Activated CD8-positive, alpha-beta T cell treated with anti-CD3 and anti-CD28 coated beads, Interleukin-2, amount 10 ng/mL, durations not matched to agents 7 days and 5 days (primary cell): Measurements from ENCODE around the gene E2F4. TPM values are rescaled to one million over a fixed set of nuclear protein-coding genes. Genes with fewer than 3 reads are reported as not detected.

Experiments used
- ATAC-seq: fragments of 150-1000 bp; cut with Tn5 transposase; one replicate; pipeline ENCODE4 v1.10.0; 2021; ENCODE audit warnings: moderate library complexity
- CTCF ChIA-PET: fragments of 350-600 bp; sonication (Branson Sonifier 250); formaldehyde crosslinking; loops from one replicate; lab custom pipeline; 2021; ENCODE audit warnings: antibody characterized with exemption; lab: Charles Lee
- POLR2A ChIA-PET: fragments of 350-600 bp; sonication (Branson Sonifier 250); formaldehyde crosslinking; loops from one replicate; lab custom pipeline; 2021; ENCODE audit warnings: antibody characterized with exemption; lab: Charles Lee
- DNase-seq: peaks from one replicate; pipeline ENCODE4 v3.0.0-alpha.2; 2020
- H3K27ac Mint-ChIP-seq: one replicate; pipeline ENCODE4 v1.8.0; 2021; ENCODE audit warnings: mild to moderate bottlenecking, mixed read lengths
- H3K27me3 Mint-ChIP-seq: one replicate; pipeline ENCODE4 v1.8.0; 2021; ENCODE audit warnings: low read depth, mixed read lengths
- H3K36me3 Mint-ChIP-seq: one replicate; pipeline ENCODE4 v1.8.0; 2021; ENCODE audit warnings: low read depth, mixed read lengths
- H3K4me1 Mint-ChIP-seq: one replicate; pipeline ENCODE4 v1.8.0; 2021; ENCODE audit warnings: low read depth, mixed read lengths
- H3K4me3 Mint-ChIP-seq: one replicate; pipeline ENCODE4 v1.8.0; 2021; ENCODE audit warnings: mild to moderate bottlenecking, mixed read lengths
- H3K9me3 Mint-ChIP-seq: one replicate; pipeline ENCODE4 v1.8.0; 2022; ENCODE audit warnings: mixed read lengths; ENCODE audit not compliant: insufficient read depth
- total RNA-seq, 2 experiments: library from RNA; stranded (reverse); gene quantifications; one replicate each; pipeline ENCODE4 v1.2.3, GENCODE V29; 2021

E2F4 gene
- total RNA-seq, 2 experiments from 2014 or later: 134 to 138 TPM

- peaks cover 54% of the 10 kb centered on the region for H3K36me3 Mint-ChIP-seq
- no peak overlapping the region for H3K27ac Mint-ChIP-seq
- H3K4me1 Mint-ChIP-seq: peaks cover 37% of the 10 kb centered on the region
- CTCF ChIA-PET: interaction anchor here (1.2 to 2.0 kb wide), 3 partner anchors 52 to 205 kb away, joined by 3 to 4 read pairs (median 3); no protein-coding TSS in a partner anchor
- ATAC-seq: no peak
- H3K9me3 Mint-ChIP-seq: no peaks in the 10 kb centered on the region
- no peak for DNase-seq
- H3K4me3 Mint-ChIP-seq: peak overlapping the region; percentile 91
- POLR2A ChIA-PET: interaction anchor here (0.6 kb wide), 1 partner anchor 38 kb away, joined by 3 read pairs; no protein-coding TSS in a partner anchor
- H3K27me3 Mint-ChIP-seq: no peaks in the 10 kb centered on the region
Measured at GRCh38 chr16:67194260-67194659, 2.3 kb downstream of the E2F4 start.

- Mint-ChIP-seq H3K4me3 (no peak overlapping the region), H3K27me3 (no peaks in the 10 kb centered on the region), H3K9me3 (no peaks in the 10 kb centered on the region), H3K4me1 (peaks cover 37% of the 10 kb centered on the region), H3K27ac (peak overlapping the region; percentile 29), H3K36me3 (peaks cover 65% of the 10 kb centered on the region)
- POLR2A ChIA-PET: no interaction called here
- ATAC-seq (no peak), DNase-seq (no peak)
- CTCF ChIA-PET: interaction anchor here (0.8 kb wide), 1 partner anchor 242 kb away, joined by 3 read pairs; no protein-coding TSS in a partner anchor
Measured at GRCh38 chr16:67195676-67196075, 3.7 kb downstream of the E2F4 start.

DNA sequence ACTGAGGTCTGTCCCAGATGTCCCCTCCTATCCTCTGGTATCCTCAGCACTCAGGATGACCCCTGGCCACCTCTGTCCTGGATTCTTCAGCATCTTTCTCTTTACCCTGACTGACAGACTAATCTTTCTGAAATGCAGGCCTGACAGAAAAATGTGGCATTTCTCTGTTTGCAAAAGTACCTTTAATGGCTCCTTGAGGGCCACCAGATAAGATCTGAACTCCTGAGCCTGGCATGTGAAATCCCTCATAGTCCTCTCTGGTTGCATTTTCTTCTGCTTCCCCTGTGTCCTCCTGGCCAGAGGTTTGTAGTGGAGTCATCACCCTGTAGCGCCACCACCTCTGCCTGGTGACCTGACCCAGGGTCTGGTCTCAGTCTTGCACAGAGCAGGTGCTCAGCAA lies 4.9 kb downstream of the E2F4 start:
- Mint-ChIP-seq H3K9me3 (no peaks in the 10 kb centered on the region), H3K4me1 (peaks cover 31% of the 10 kb centered on the region), H3K27me3 (no peaks in the 10 kb centered on the region), H3K27ac (peak overlapping the region; percentile 23), H3K36me3 (peaks cover 69% of the 10 kb centered on the region), H3K4me3 (no peak overlapping the region)
- ChIA-PET CTCF (interaction anchor here (1.3 to 2.3 kb wide), 3 partner anchors 20 to 48 kb away, joined by 3 to 9 read pairs (median 5); no protein-coding TSS in a partner anchor), POLR2A (no interaction called here)
- DNase-seq: no peak
- ATAC-seq: no peak

DNA sequence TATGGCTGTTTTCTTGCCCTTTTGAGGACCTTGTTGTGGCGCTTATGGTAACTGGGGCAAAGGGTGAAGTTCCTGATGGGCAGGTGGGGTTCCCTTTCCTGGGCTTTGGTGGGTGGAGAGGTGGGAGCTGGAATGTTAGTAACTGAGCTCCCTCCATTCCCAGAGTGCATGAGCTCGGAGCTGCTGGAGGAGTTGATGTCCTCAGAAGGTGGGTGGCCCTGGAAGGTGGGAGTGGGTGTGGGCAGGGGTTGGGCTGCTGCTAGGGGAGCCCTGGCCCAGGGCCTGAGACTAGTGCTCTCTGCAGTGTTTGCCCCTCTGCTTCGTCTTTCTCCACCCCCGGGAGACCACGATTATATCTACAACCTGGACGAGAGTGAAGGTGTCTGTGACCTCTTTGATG lies 5.7 kb downstream of the E2F4 start:
- Mint-ChIP-seq H3K27ac (no peak overlapping the region), H3K4me3 (no peak overlapping the region), H3K27me3 (no peaks in the 10 kb centered on the region), H3K9me3 (no peaks in the 10 kb centered on the region), H3K4me1 (peaks cover 28% of the 10 kb centered on the region), H3K36me3 (peaks cover 72% of the 10 kb centered on the region)
- ChIA-PET CTCF (interaction anchor here (0.8 to 2.3 kb wide), 15 partner anchors 9 to 248 kb away, joined by 3 to 9 read pairs (median 4); no protein-coding TSS in a partner anchor), POLR2A (interaction anchor here (1.2 to 1.5 kb wide), 2 partner anchors 29 to 47 kb away, joined by 4 read pairs; partner anchors contain the start of gene TMEM208)
- no peak for ATAC-seq
- no peak for DNase-seq

DNA sequence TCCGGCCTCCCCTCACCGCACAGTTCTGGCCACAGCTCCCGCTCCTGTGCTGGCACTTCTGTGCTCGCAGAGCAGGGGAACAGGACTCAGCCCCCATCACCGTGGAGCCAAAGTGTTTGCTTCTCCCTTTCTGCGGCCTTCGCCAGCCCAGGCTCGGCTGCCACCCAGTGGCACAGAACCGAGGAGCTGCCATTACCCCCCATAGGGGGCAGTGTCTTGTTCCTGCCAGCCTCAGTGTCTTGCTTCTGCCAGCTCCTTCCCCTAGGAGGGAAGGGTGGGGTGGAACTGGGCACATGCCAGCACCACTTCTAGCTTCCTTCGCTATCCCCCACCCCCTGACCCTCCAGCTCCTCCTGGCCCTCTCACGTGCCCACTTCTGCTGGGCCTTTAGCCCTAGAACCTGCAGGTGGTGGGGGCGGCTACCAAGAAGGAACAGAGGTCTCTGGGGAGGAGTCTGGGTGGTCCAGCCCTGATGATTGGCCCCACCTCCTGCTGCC lies 6.3 kb downstream of the E2F4 start:
- peak; percentile 44 for DNase-seq
- CTCF ChIA-PET: interaction anchor here (0.8 to 2.3 kb wide), 15 partner anchors 11 to 249 kb away, joined by 3 to 9 read pairs (median 4); partner anchors contain the start of gene TMEM208

DNA sequence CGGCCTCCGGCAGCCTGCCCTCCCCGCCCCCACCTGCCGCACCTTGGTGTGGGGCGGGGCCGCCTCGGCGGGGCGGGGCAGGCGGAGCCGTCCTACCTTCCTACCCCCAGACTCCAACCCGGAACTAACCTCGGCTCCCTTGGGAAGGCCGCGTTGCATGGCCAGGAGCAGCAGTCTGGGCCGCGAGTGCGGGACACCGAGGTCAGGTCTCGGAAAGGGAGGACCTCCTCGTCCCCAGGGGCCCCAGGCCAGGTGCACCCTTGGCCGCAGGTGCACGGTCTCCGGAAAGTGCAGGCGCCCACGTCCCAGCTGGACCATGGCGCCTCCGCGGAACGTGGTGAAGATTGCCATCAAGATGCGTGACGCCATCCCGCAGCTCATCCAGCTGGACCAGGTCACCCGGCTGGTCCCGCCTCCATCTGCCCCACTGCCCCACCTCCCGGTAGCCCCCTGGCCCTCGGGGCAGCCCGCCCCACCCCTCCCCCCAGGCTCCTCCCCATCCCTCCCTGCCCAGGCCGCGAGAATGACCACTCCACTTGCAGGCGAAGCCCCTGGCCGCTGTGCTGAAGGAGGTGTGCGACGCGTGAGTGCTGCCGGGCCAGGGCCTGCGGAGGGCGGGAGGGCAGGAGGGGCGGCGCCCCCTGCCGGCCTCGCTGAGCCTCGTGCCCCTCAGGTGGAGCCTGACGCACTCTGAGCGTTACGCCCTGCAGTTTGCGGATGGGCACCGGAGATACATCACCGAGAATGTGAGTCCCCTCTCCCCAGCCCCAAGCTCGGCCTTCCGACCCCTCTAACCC lies 7.3 kb downstream of the E2F4 start, which contains the start of gene ELMO3:
Gene ELMO3 (plus strand): TSS at position 121 of the 797 bp plus-strand sequence. CDS start 196 bp downstream, at position 317.
- ChIA-PET CTCF (interaction anchor here (1.2 to 2.3 kb wide), 5 partner anchors 10 to 246 kb away, joined by 4 to 9 read pairs (median 6); partner anchors contain the start of gene TMEM208), POLR2A (interaction anchor here (1.7 kb wide), 1 partner anchor 28 kb away, joined by 4 read pairs; the partner anchor contains the start of gene TMEM208)
- DNase-seq (no peak), ATAC-seq (no peak)
- H3K4me1 Mint-ChIP-seq: peaks cover 13% of the 10 kb centered on the region
- no peak within 1 kb of the TSS for H3K4me3 Mint-ChIP-seq
- H3K27ac Mint-ChIP-seq: no peak within 1 kb of the TSS
- H3K36me3 Mint-ChIP-seq: peaks cover 60% of the 10 kb centered on the region
- H3K27me3 Mint-ChIP-seq: no peaks in the 10 kb centered on the region
- H3K9me3 Mint-ChIP-seq: no peaks in the 10 kb centered on the region

More for the DNA sequence above, 6.3 kb downstream of the E2F4 start:
- H3K4me1 Mint-ChIP-seq: peaks cover 22% of the 10 kb centered on the region
- no peak overlapping the region for H3K4me3 Mint-ChIP-seq
- no peaks in the 10 kb centered on the region for H3K27me3 Mint-ChIP-seq
- no peak overlapping the region for H3K27ac Mint-ChIP-seq
- POLR2A ChIA-PET: interaction anchor here (1.2 to 1.5 kb wide), 2 partner anchors 29 to 46 kb away, joined by 4 read pairs; partner anchors contain the start of gene TMEM208
- H3K9me3 Mint-ChIP-seq: no peaks in the 10 kb centered on the region
- peaks cover 70% of the 10 kb centered on the region for H3K36me3 Mint-ChIP-seq
- peak; percentile 52 for ATAC-seq

DNA sequence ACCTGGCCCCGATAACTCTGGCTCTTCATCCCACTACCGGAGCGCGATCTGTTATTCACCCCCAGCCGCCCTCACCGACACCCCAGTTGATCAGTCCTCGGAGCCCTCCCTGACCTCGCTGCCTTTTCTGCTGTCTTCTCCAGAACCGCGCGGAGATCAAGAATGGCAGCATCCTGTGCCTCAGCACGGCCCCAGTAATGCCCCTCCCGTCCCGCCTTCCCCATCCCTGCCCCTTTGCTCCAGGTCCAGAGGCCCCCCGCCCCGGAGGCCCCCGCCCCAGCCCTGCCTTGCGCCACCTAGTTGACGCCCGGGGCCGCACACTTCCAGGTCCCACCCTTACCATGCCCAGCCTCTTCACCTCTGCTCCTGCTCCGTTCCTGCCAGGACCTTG lies 7.8 kb downstream of the E2F4 start:
- no peak for DNase-seq
- peaks cover 9% of the 10 kb centered on the region for H3K4me1 Mint-ChIP-seq
- no peak overlapping the region for H3K4me3 Mint-ChIP-seq
- ChIA-PET POLR2A (interaction anchor here (1.7 kb wide), 1 partner anchor 27 kb away, joined by 4 read pairs; the partner anchor contains the start of gene TMEM208), CTCF (no interaction called here)
- no peak for ATAC-seq
- peaks cover 54% of the 10 kb centered on the region for H3K36me3 Mint-ChIP-seq
- H3K9me3 Mint-ChIP-seq: no peaks in the 10 kb centered on the region
- H3K27ac Mint-ChIP-seq: no peak overlapping the region
- H3K27me3 Mint-ChIP-seq: no peaks in the 10 kb centered on the region

DNA sequence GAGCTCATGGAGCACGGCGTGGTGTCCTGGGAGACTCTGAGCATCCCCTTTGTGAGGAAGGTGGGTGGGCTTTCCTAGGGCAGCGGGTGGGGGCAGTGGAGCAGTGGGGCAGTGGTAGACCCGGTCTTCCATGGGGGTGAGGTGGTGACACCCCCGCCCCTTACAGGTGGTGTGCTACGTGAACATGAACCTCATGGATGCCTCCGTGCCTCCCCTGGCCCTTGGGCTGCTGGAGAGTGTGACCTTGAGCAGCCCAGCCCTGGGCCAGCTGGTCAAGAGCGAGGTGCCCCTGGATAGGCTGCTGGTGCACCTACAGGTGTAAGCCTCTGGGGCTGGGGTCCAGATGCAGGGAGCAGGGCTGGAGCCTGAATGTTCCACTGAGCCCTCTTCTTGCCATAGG lies 8.5 kb downstream of the E2F4 start:
- Mint-ChIP-seq H3K36me3 (peaks cover 48% of the 10 kb centered on the region), H3K9me3 (no peaks in the 10 kb centered on the region), H3K4me1 (peaks cover 6% of the 10 kb centered on the region), H3K27ac (no peak overlapping the region), H3K4me3 (no peak overlapping the region), H3K27me3 (no peaks in the 10 kb centered on the region)
- POLR2A ChIA-PET: interaction anchor here (1.7 kb wide), 1 partner anchor 26 kb away, joined by 4 read pairs; the partner anchor contains the start of gene TMEM208
- CTCF ChIA-PET: no interaction called here
- DNase-seq: no peak
- no peak for ATAC-seq

DNA sequence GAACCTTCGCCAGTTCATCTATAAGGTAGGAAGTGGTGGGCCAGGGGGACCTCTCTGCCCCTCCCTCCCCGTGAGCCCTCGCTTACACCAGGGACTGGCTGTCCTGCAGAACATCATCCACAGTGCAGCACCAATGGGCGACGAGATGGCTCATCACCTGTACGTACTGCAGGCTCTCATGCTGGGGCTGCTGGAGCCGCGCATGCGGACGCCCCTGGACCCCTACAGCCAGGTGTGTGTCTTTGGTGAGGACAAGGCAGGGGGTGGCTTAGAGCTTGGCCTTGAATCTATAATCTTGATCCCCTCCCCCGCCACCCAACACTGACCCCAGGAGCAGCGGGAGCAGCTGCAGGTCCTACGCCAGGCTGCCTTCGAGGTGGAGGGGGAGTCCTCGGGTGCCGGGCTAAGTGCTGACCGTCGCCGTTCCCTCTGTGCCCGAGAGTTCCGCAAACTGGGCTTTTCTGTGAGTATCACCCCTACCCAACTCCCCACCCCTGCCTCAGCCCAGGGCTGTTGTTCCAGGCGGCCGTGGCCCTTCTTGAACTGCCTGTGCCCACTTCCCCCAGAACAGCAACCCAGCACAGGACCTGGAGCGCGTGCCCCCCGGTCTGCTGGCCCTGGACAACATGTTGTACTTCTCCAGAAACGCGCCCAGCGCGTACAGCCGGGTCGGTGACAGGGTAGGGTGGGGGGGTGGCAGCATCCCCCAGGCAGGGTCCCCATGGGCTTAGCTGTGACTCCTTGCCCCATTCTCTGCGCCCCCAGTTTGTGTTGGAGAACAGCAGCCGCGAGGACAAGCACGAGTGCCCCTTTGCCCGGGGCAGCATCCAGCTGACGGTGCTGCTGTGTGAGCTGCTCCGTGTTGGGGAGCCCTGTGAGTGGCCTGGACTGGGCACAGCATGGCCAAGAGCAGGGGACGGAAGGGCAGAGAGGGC lies 9.7 kb downstream of the E2F4 start:
- peaks cover 37% of the 10 kb centered on the region for H3K36me3 Mint-ChIP-seq

GRCh38 chr16:67202426-67202825 lies 10.5 kb downstream of the E2F4 start:
- H3K9me3 Mint-ChIP-seq: no peaks in the 10 kb centered on the region
- no peak overlapping the region for H3K27ac Mint-ChIP-seq
- no peaks in the 10 kb centered on the region for H3K4me1 Mint-ChIP-seq
- ChIA-PET POLR2A (no interaction called here), CTCF (no interaction called here)
- DNase-seq (no peak), ATAC-seq (no peak)
- no peaks in the 10 kb centered on the region for H3K27me3 Mint-ChIP-seq
- no peak overlapping the region for H3K4me3 Mint-ChIP-seq
- H3K36me3 Mint-ChIP-seq: peaks cover 32% of the 10 kb centered on the region

More for the DNA sequence above, 9.7 kb downstream of the E2F4 start:
- no peak for DNase-seq
- Mint-ChIP-seq H3K27ac (no peak overlapping the region), H3K27me3 (no peaks in the 10 kb centered on the region), H3K4me3 (no peak overlapping the region), H3K4me1 (peaks cover 2% of the 10 kb centered on the region), H3K9me3 (no peaks in the 10 kb centered on the region)
- POLR2A ChIA-PET: no interaction called here
- no peak for ATAC-seq
- CTCF ChIA-PET: no interaction called here
